ENCODE results near the gene ZNF776. TPM values are rescaled to one million over a fixed set of nuclear protein-coding genes. Genes with fewer than 3 reads are reported as not detected.

ZNF776 gene
- total and polyA plus RNA-seq, 4 donors = 2.9 to 33.8 (median 9.8) TPM

DNA sequence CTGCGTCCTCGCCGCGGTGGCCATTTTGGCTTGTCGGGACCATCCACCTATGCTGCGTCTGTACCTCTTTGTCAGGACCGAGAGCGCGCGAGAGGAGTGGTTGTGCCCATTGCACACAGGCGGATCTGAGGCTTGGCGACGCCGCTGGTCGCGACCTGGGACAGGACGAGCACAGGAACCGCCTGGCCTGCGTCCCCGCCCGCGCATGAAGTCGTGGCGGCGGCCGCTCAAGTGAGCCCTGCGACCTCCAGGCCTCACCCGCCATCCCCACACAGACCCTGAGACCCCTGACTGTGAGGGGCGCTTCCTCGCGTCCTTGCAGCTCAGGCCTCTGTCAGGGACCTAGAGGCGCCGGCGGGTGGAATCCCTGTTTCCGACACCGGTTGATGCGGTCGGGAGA is 39.7 kb downstream of the ZNF776 start:
- ATAC-seq (ENCODE audit: insufficient read depth, low FRiP score) = no peak

DNA sequence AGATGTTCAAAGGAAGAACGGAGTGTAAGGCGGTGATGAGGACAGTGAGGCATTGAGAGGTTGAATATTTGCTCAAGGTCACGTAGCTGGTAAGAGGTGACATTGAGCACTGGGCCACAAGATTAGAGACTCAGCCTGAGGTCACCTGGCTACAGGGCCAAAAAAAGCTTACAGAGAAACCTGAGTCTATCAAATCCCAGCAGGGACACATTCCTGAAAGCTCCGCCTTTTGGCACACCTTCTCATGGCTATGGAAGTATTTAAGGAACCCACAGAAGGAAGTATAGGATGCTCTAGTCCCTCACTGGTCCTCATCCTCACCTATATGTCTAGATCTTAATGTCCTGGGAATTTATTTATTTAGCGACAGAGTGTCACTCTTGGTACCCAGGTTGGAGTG is 40.3 kb downstream of the ZNF776 start:
- peaks cover 5 to 58% (median 21%) of the 10 kb centered on the region in 4 donors for H3K36me3 ChIP-seq (ENCODE audit: control insufficient read depth in 4 of 4, insufficient read depth in 4 of 4, low read length in 4 of 4)
- ATAC-seq (ENCODE audit: insufficient read depth, low FRiP score) (no peak), DNase-seq (no peak)
- H3K9ac ChIP-seq (ENCODE audit: insufficient read depth in 1 of 2, low read length in 2 of 2) = no peak overlapping the region
- peaks cover 0 to 50% (median 20%) of the 10 kb centered on the region in 4 donors for H3K9me3 ChIP-seq (ENCODE audit: control insufficient read depth in 4 of 4, insufficient read depth in 3 of 4, low read length in 3 of 4)
- H3K27ac ChIP-seq (ENCODE audit: low read depth in 1 of 2, low read length in 1 of 2) = no peak overlapping the region
- no peaks in the 10 kb centered on the region for H3K4me1 ChIP-seq (ENCODE audit: control insufficient read depth in 5 of 5, insufficient read depth in 5 of 5, low read length in 5 of 5)
- 88 to 95% methylated on average over 5 of the region's 5 CpGs for WGBS, 2 donors
- TF ChIP-seq, protein P1, sequence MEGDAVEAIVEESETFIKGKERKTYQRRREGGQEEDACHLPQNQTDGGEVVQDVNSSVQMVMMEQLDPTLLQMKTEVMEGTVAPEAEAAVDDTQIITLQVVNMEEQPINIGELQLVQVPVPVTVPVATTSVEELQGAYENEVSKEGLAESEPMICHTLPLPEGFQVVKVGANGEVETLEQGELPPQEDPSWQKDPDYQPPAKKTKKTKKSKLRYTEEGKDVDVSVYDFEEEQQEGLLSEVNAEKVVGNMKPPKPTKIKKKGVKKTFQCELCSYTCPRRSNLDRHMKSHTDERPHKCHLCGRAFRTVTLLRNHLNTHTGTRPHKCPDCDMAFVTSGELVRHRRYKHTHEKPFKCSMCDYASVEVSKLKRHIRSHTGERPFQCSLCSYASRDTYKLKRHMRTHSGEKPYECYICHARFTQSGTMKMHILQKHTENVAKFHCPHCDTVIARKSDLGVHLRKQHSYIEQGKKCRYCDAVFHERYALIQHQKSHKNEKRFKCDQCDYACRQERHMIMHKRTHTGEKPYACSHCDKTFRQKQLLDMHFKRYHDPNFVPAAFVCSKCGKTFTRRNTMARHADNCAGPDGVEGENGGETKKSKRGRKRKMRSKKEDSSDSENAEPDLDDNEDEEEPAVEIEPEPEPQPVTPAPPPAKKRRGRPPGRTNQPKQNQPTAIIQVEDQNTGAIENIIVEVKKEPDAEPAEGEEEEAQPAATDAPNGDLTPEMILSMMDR (IDR thresholded peaks at IDR 0.05; ENCODE audit: control extremely low read depth, extremely low read depth) = no peak
- H3K27me3 ChIP-seq (ENCODE audit: control insufficient read depth in 3 of 3, insufficient read depth in 3 of 3, low read length in 2 of 3) = no peaks in the 10 kb centered on the region
- H3K4me3 ChIP-seq = no peak overlapping the region

More for the DNA sequence above, 39.7 kb downstream of the ZNF776 start:
- TF ChIP-seq, protein P1 (IDR thresholded peaks at IDR 0.05; ENCODE audit: control extremely low read depth, extremely low read depth) = no peak
- peaks cover 3 to 59% (median 17%) of the 10 kb centered on the region in 4 donors for H3K36me3 ChIP-seq (ENCODE audit: control insufficient read depth in 4 of 4, insufficient read depth in 4 of 4, low read length in 4 of 4)
- no peak overlapping the region for H3K4me3 ChIP-seq
- H3K27ac ChIP-seq (ENCODE audit: low read depth in 1 of 2, low read length in 1 of 2) = no peak overlapping the region
- H3K9me3 ChIP-seq (ENCODE audit: control insufficient read depth in 4 of 4, insufficient read depth in 3 of 4, low read length in 3 of 4) = peaks cover 0 to 44% (median 22%) of the 10 kb centered on the region in 4 donors
- DNase-seq = no peak
- no peaks in the 10 kb centered on the region for H3K27me3 ChIP-seq (ENCODE audit: control insufficient read depth in 3 of 3, insufficient read depth in 3 of 3, low read length in 2 of 3)
- WGBS, 2 donors = 94 to 96% methylated on average over 38 of the region's 38 CpGs
- H3K4me1 ChIP-seq (ENCODE audit: control insufficient read depth in 5 of 5, insufficient read depth in 5 of 5, low read length in 5 of 5) = no peaks in the 10 kb centered on the region
- no peak overlapping the region for H3K9ac ChIP-seq (ENCODE audit: insufficient read depth in 1 of 2, low read length in 2 of 2)

DNA sequence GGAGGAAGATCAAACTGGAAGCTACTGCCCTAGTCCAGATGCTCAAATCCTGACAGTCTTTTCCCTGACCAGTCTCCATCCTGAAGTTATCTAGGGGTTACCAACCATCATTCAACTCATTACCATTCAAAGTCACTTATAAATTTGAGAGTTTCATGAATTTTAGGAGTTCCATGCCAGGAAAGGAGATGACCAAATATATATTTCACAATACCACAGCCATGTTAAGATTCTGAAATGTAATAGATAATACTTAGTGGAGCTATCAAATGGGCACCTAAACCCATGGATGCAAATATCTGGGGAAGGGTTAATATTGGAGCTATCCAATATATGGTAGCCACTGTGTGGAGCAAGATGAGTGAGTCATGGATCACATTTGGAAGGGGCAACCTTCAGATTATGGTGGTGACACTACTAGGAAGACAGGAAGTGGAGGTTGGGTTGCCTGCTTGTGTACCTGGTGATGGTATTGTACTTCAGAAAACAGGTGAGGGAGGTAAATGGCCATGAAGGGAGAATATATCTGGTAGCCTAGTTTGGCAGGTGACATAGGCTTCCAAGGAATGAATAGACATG is 41.6 kb downstream of the ZNF776 start:
- DNase-seq = no peak

More for the DNA sequence above, 41.6 kb downstream of the ZNF776 start:
- Histone ChIP-seq H3K27ac (ENCODE audit: low read depth in 1 of 2, low read length in 1 of 2) (no peak overlapping the region), H3K36me3 (ENCODE audit: control insufficient read depth in 4 of 4, insufficient read depth in 4 of 4, low read length in 4 of 4) (peaks cover 7 to 61% (median 24%) of the 10 kb centered on the region in 4 donors), H3K4me3 (no peak overlapping the region), H3K4me1 (ENCODE audit: control insufficient read depth in 5 of 5, insufficient read depth in 5 of 5, low read length in 5 of 5) (no peaks in the 10 kb centered on the region), H3K27me3 (ENCODE audit: control insufficient read depth in 3 of 3, insufficient read depth in 3 of 3, low read length in 2 of 3) (no peaks in the 10 kb centered on the region), H3K9ac (ENCODE audit: insufficient read depth in 1 of 2, low read length in 2 of 2) (no peak overlapping the region), H3K9me3 (ENCODE audit: control insufficient read depth in 4 of 4, insufficient read depth in 3 of 4, low read length in 3 of 4) (peaks cover 0 to 49% (median 18%) of the 10 kb centered on the region in 4 donors)
- TF ChIP-seq, protein P1 (IDR thresholded peaks at IDR 0.05; ENCODE audit: control extremely low read depth, extremely low read depth) = no peak
- ATAC-seq (ENCODE audit: insufficient read depth, low FRiP score) = no peak

Data from lung (tissue), 12 donors.